Caco-2 (cell line): ENCODE results near the gene LEFTY2. TPM values are rescaled to one million over a fixed set of nuclear protein-coding genes. Genes with fewer than 3 reads are reported as not detected.

ENCODE experiments used
- BruUV-seq: library from RNA; stranded (reverse); fragments of 400-500 nt; replicated peaks from 2 replicates; lab custom pipeline; 2021; lab: Mats Ljungman, UMichigan
- CTCF ChIA-PET: fragments of 300-600 bp; sonication (Branson Sonifier 250); formaldehyde crosslinking; loops from one replicate; lab custom pipeline; 2022; ENCODE audit warnings: antibody characterized with exemption; lab: Charles Lee
- POLR2A ChIA-PET: fragments of 300-600 bp; sonication (Branson Sonifier 250); formaldehyde crosslinking; loops from one replicate; lab custom pipeline; 2022; ENCODE audit warnings: antibody characterized with exemption; lab: Charles Lee
- DNase-seq, 2 experiments: peaks; one replicate each; pipeline versions ENCODE4 v3.0.0 to v3.0.0-alpha.2; 2020 to 2022
- H3K27me3 ChIP-seq: replicated peaks from 2 replicates; pipeline ENCODE4 v1.6.0; 2011; ENCODE audit warnings: low read length; ENCODE audit not compliant: control insufficient read depth, insufficient read depth
- H3K36me3 ChIP-seq: 2 replicates; pipeline ENCODE4 v1.5.1; 2011; ENCODE audit warnings: low read length; ENCODE audit not compliant: control insufficient read depth, insufficient read depth
- H3K4me1 ChIP-seq: fragments of 250-450 bp; sonication (Bioruptor Pico); 2 replicates; pipeline ENCODE4 v1.5.1; 2020; ENCODE audit warnings: mild to moderate bottlenecking
- H3K4me3 ChIP-seq: 2 replicates; pipeline ENCODE4 v1.5.1; 2011; ENCODE audit warnings: low read depth, mild to moderate bottlenecking, control low read depth, low read length
- H3K9me3 ChIP-seq: fragments of 250-450 bp; sonication (Bioruptor Pico); 2 replicates; pipeline ENCODE4 v1.5.1; 2020; ENCODE audit warnings: mild to moderate bottlenecking, moderate library complexity
- H3K27ac Mint-ChIP-seq: one replicate; pipeline ENCODE4 v1.8.0; 2022; ENCODE audit warnings: mixed read lengths; ENCODE audit not compliant: unreplicated experiment
- H3K27me3 Mint-ChIP-seq: one replicate; pipeline ENCODE4 v1.8.0; 2022; ENCODE audit warnings: mixed read lengths; ENCODE audit not compliant: insufficient read depth, unreplicated experiment
- H3K36me3 Mint-ChIP-seq: one replicate; pipeline ENCODE4 v1.8.0; 2022; ENCODE audit warnings: mild to moderate bottlenecking, mixed read lengths; ENCODE audit not compliant: insufficient read depth, unreplicated experiment
- H3K4me1 Mint-ChIP-seq: one replicate; pipeline ENCODE4 v1.8.0; 2022; ENCODE audit warnings: low read depth, mixed read lengths; ENCODE audit not compliant: unreplicated experiment
- H3K4me3 Mint-ChIP-seq: one replicate; pipeline ENCODE4 v1.8.0; 2022; ENCODE audit warnings: mild to moderate bottlenecking, moderate library complexity, mixed read lengths; ENCODE audit not compliant: unreplicated experiment
- H3K9me3 Mint-ChIP-seq: one replicate; pipeline ENCODE4 v1.8.0; 2022; ENCODE audit warnings: mixed read lengths; ENCODE audit not compliant: unreplicated experiment
- intact Hi-C: fragments of 100-400 bp; cut with micrococcal nuclease; formaldehyde crosslinking; loops from one replicate; pipeline ENCODE4 v1.10.0; 2022; ENCODE audit not compliant: unreplicated experiment
- total RNA-seq: library from RNA; stranded (reverse); gene quantifications from 2 replicates; pipeline ENCODE4 v1.2.3, GENCODE V29; 2022
- TF ChIP-seq, protein P1 (sequence below), 2 experiments: fragments of 200-600 bp in 1 of 2; IDR thresholded peaks; 1 replicate in 1 of 2; 2 replicates in 1 of 2; pipeline versions ENCODE4 v1.5.1 to v1.8.0; 2011 to 2022; ENCODE audit warnings: antibody characterized with exemption in 1 of 2, control low read depth in 1 of 2, inconsistent platforms in 1 of 2, low read depth in 1 of 2, low read length in 1 of 2, mild to moderate bottlenecking in 1 of 2, moderate library complexity in 1 of 2; ENCODE audit not compliant: insufficient read depth in 1 of 2, severe bottlenecking in 1 of 2, unreplicated experiment in 1 of 2

Gene LEFTY2
- total RNA-seq, 1 experiment from 2014 or later, result not detected

DNA sequence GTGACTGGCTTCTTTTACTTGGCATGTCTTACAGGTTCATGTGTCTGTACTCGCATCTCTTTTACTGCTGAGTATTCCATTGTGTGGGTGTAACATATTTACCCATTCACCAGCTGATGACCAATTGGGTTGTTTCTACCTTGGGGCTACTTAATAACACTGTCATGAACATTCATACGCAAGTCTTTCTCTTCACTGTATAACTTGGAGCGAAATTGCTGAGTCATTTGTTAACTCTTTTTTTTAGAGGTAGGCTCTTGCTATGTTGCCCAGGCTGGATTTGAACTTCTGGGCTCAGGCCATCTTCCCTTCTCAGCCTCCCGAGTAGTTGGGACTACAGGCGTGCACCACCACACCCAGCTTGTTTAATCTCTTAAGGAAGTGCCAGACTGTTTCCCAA, 23.5 kb downstream of the LEFTY2 start:
- H3K4me1 Mint-ChIP-seq, result no peaks in the 10 kb centered on the region
- H3K4me1 ChIP-seq, result no peaks in the 10 kb centered on the region
- H3K27me3 Mint-ChIP-seq, result no peaks in the 10 kb centered on the region
- H3K27ac Mint-ChIP-seq, result no peak overlapping the region
- ChIA-PET POLR2A (no interaction called here), CTCF (interaction anchor here (0.6 kb wide), 1 partner anchor 62 kb away, joined by 3 read pairs; no protein-coding TSS in a partner anchor)
- no peaks in the 10 kb centered on the region for H3K27me3 ChIP-seq
- H3K4me3 ChIP-seq, result no peak overlapping the region
- H3K36me3 ChIP-seq, result peaks cover 2% of the 10 kb centered on the region
- no peaks in the 10 kb centered on the region for H3K9me3 ChIP-seq
- TF ChIP-seq, protein P1, sequence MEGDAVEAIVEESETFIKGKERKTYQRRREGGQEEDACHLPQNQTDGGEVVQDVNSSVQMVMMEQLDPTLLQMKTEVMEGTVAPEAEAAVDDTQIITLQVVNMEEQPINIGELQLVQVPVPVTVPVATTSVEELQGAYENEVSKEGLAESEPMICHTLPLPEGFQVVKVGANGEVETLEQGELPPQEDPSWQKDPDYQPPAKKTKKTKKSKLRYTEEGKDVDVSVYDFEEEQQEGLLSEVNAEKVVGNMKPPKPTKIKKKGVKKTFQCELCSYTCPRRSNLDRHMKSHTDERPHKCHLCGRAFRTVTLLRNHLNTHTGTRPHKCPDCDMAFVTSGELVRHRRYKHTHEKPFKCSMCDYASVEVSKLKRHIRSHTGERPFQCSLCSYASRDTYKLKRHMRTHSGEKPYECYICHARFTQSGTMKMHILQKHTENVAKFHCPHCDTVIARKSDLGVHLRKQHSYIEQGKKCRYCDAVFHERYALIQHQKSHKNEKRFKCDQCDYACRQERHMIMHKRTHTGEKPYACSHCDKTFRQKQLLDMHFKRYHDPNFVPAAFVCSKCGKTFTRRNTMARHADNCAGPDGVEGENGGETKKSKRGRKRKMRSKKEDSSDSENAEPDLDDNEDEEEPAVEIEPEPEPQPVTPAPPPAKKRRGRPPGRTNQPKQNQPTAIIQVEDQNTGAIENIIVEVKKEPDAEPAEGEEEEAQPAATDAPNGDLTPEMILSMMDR (IDR thresholded peaks at IDR 0.05; ENCODE audit: insufficient read depth in 1 of 2, low read depth in 1 of 2, low read length in 1 of 2, severe bottlenecking in 1 of 2, unreplicated experiment in 1 of 2), result no peak
- H3K9me3 Mint-ChIP-seq, result no peaks in the 10 kb centered on the region
- DNase-seq, result no peak
- BruUV-seq, result no TSS peak
- peaks cover 21% of the 10 kb centered on the region for H3K36me3 Mint-ChIP-seq
- H3K4me3 Mint-ChIP-seq, result no peak overlapping the region
- intact Hi-C loops, result no loop called here

DNA sequence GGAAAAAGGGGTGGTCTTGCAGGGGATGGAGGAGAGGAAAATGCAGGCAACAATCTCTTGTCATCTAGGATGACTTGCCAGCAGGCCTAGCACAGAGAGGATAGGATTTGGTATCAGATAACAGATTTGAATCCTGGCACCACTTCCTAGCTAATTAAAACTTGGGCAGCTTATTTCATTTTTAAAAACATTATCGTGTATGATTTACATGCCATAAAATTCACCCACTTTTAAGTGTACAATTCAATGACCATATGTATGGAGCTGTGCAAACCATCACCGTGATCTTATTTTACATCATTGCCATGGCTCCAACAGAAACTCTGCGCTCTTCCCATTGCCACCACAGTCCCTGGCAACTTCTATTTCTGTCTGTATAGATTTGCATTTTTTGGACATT, 23.9 kb downstream of the LEFTY2 start:
- DNase-seq, result no peak
- H3K4me3 Mint-ChIP-seq, result no peak overlapping the region
- no peak overlapping the region for H3K27ac Mint-ChIP-seq
- Histone ChIP-seq H3K9me3 (no peaks in the 10 kb centered on the region), H3K4me3 (no peak overlapping the region), H3K4me1 (no peaks in the 10 kb centered on the region), H3K27me3 (no peaks in the 10 kb centered on the region), H3K36me3 (peaks cover 2% of the 10 kb centered on the region)
- intact Hi-C loops, result no loop called here
- no peaks in the 10 kb centered on the region for H3K27me3 Mint-ChIP-seq
- H3K36me3 Mint-ChIP-seq, result peaks cover 21% of the 10 kb centered on the region
- CTCF ChIA-PET, result no interaction called here
- H3K4me1 Mint-ChIP-seq, result no peaks in the 10 kb centered on the region
- H3K9me3 Mint-ChIP-seq, result no peaks in the 10 kb centered on the region
- POLR2A ChIA-PET, result no interaction called here
- TF ChIP-seq, protein P1 (IDR thresholded peaks at IDR 0.05; ENCODE audit: insufficient read depth in 1 of 2, low read depth in 1 of 2, low read length in 1 of 2, severe bottlenecking in 1 of 2, unreplicated experiment in 1 of 2), result no peak
- BruUV-seq, result no TSS peak

DNA sequence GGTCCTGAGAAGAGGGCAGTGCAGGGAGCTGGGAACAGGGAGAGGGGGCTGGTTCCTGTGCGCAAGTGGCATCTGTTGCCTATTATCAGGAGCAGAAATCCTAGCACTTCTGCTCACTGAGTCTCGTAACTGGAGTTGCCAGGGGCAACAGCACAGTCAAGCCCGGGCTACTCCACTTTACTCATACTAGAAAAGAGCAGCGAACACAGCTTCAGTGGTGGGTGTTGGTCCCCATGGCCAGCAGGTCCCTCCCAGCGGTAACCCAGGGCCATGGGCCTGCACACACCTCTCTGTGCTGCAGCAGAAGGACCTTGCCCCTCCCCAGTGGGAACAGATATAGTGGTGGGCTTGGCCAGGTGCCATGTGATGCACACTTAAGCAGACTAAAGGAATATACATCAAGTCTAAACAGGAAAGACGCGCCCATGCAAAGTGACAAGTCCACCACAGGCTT, 25.5 kb downstream of the LEFTY2 start:
- H3K27ac Mint-ChIP-seq, result no peak overlapping the region
- BruUV-seq, result no TSS peak
- no peak overlapping the region for H3K4me3 Mint-ChIP-seq
- H3K4me1 Mint-ChIP-seq, result no peaks in the 10 kb centered on the region
- H3K27me3 ChIP-seq, result no peaks in the 10 kb centered on the region
- TF ChIP-seq, protein P1 (IDR thresholded peaks at IDR 0.05; ENCODE audit: insufficient read depth in 1 of 2, low read depth in 1 of 2, low read length in 1 of 2, severe bottlenecking in 1 of 2, unreplicated experiment in 1 of 2), result no peak
- CTCF ChIA-PET, result interaction anchor here (0.5 kb wide), 1 partner anchor 169 kb away, joined by 4 read pairs; no protein-coding TSS in a partner anchor
- no peaks in the 10 kb centered on the region for H3K9me3 ChIP-seq
- no peaks in the 10 kb centered on the region for H3K9me3 Mint-ChIP-seq
- no peak for DNase-seq
- peaks cover 2% of the 10 kb centered on the region; the same call in 1 of the 2 replicates for H3K36me3 ChIP-seq
- peaks cover 14% of the 10 kb centered on the region for H3K36me3 Mint-ChIP-seq
- H3K27me3 Mint-ChIP-seq, result no peaks in the 10 kb centered on the region
- intact Hi-C loops, result no loop called here
- POLR2A ChIA-PET, result no interaction called here
- H3K4me1 ChIP-seq, result no peaks in the 10 kb centered on the region
- no peak overlapping the region for H3K4me3 ChIP-seq
